ENCODE results near the gene SPO11. TPM values are rescaled to one million over a fixed set of nuclear protein-coding genes. Genes with fewer than 3 reads are reported as not detected.

Gene SPO11
- total RNA-seq, 1 experiment from 2014 or later: not detected

GRCh38 chr20:57387945-57388371 lies 58.4 kb downstream of the SPO11 start:
- peaks cover 24 to 36% of the 10 kb centered on the region in 2 experiments for H3K4me1 ChIP-seq (ENCODE audit: control insufficient read depth in 1 of 2, insufficient read depth in 2 of 2, low read length in 2 of 2)
- H3K36me3 ChIP-seq (ENCODE audit: control insufficient read depth in 1 of 2, insufficient read depth in 2 of 2, low read length in 2 of 2): peaks cover 0 to 3% of the 10 kb centered on the region in 2 experiments; a peak in 2 of 4 replicates
- no peak for ATAC-seq
- ChIA-PET POLR2A (no interaction called here), CTCF (no interaction called here), RAD21 (ENCODE audit: low non-redundant PET in 1 of 2, low total read pairs in 2 of 2, uncharacterized antibody in 2 of 2, unreplicated experiment in 2 of 2) (no interaction called here)
- H3K27ac ChIP-seq (ENCODE audit: low read depth, low read length): no peak overlapping the region
- TF ChIP-seq SIN3A (IDR thresholded peaks at IDR 0.05; ENCODE audit: low read depth) (no peak), SRF (IDR thresholded peaks at IDR 0.05; ENCODE audit: low read depth) (no peak), ZFX (IDR thresholded peaks at IDR 0.05) (no peak), CEBPB (IDR thresholded peaks at IDR 0.05; ENCODE audit: low read depth) (no peak), TCF7L2 (IDR thresholded peaks at IDR 0.05; ENCODE audit: borderline replicate concordance, extremely low read depth, insufficient read depth, insufficient read length) (no peak), CTCF (IDR thresholded peaks at IDR 0.05 in 2 of 3, conservative IDR thresholded peaks at IDR 0.05 in 1 of 3; ENCODE audit: borderline replicate concordance in 1 of 3, insufficient read depth in 1 of 3, low read depth in 2 of 3, low read length in 2 of 3) (no peak), CBX3 (IDR thresholded peaks at IDR 0.05; ENCODE audit: low read depth) (no peak), ATF3 (IDR thresholded peaks at IDR 0.05) (no peak), POLR2A (IDR thresholded peaks at IDR 0.05; ENCODE audit: borderline replicate concordance, extremely low read depth, insufficient read depth, insufficient read length) (no peak)
- peaks cover 11% of the 10 kb centered on the region for H3K79me2 ChIP-seq (ENCODE audit: insufficient read depth, low read length)
- H3K9me2 ChIP-seq (ENCODE audit: insufficient read depth): no peaks in the 10 kb centered on the region
- H3K9ac ChIP-seq (ENCODE audit: low read length): no peak overlapping the region
- no peak overlapping the region for H3K4me3 ChIP-seq (replicated peaks in 1 of 2; ENCODE audit: low read depth in 1 of 2, low read length in 2 of 2)
- BruUV-seq (replicated peaks): no TSS peak
- H3K9me3 ChIP-seq (ENCODE audit: control insufficient read depth in 1 of 2, insufficient read depth in 1 of 2, low read depth in 1 of 2, low read length in 2 of 2): no peaks in the 10 kb centered on the region
- no peak overlapping the region for H3K4me2 ChIP-seq (ENCODE audit: low read length)
- H3K27me3 ChIP-seq (ENCODE audit: insufficient read depth, low read length): no peaks in the 10 kb centered on the region
- no peak for DNase-seq (ENCODE audit: low read depth, low spot score)
- H2AFZ ChIP-seq (ENCODE audit: low read depth, low read length, poor library complexity, severe bottlenecking): no peak overlapping the region
- intact Hi-C loops (cut with micrococcal nuclease): loop anchor here (10.0 kb wide), 1 partner anchor 207 kb away; no protein-coding TSS in a partner anchor
- H4K20me1 ChIP-seq (ENCODE audit: insufficient read depth): no peaks in the 10 kb centered on the region
